Measurements from ENCODE around the gene MEGF11. TPM values are rescaled to one million over a fixed set of nuclear protein-coding genes. Genes with fewer than 3 reads are reported as not detected.

The MEGF11 gene
- polyA plus RNA-seq, 2 of the 4 experiments (the other 2 are of a cell fraction): 0.25 to 0.31 TPM

DNA sequence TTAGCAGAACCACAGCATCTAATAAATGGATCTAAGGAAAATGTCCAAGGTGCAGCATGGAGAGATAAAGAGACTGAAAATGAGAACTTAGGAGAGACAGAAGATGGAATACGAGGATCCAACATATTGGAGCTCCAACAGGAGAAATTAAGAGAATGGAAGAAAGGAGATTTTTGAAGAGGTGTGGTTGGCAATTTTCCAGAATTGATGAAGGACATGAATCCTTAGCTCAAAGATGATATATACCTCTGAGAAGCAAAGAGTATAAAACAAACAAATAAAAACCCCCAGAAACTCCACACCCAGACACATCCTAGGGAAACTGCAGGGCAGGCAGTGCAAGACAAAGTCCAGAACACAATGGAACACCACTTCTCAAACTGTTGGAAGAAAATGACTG, 141.2 kb downstream of the MEGF11 start:
- TF ChIP-seq, protein P1, sequence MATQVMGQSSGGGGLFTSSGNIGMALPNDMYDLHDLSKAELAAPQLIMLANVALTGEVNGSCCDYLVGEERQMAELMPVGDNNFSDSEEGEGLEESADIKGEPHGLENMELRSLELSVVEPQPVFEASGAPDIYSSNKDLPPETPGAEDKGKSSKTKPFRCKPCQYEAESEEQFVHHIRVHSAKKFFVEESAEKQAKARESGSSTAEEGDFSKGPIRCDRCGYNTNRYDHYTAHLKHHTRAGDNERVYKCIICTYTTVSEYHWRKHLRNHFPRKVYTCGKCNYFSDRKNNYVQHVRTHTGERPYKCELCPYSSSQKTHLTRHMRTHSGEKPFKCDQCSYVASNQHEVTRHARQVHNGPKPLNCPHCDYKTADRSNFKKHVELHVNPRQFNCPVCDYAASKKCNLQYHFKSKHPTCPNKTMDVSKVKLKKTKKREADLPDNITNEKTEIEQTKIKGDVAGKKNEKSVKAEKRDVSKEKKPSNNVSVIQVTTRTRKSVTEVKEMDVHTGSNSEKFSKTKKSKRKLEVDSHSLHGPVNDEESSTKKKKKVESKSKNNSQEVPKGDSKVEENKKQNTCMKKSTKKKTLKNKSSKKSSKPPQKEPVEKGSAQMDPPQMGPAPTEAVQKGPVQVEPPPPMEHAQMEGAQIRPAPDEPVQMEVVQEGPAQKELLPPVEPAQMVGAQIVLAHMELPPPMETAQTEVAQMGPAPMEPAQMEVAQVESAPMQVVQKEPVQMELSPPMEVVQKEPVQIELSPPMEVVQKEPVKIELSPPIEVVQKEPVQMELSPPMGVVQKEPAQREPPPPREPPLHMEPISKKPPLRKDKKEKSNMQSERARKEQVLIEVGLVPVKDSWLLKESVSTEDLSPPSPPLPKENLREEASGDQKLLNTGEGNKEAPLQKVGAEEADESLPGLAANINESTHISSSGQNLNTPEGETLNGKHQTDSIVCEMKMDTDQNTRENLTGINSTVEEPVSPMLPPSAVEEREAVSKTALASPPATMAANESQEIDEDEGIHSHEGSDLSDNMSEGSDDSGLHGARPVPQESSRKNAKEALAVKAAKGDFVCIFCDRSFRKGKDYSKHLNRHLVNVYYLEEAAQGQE (IDR thresholded peaks at IDR 0.05): no peak
- TF ChIP-seq HOXB13 (CRISPR knock-in tag; IDR thresholded peaks at IDR 0.05; ENCODE audit: low read depth) (no peak), EHMT2 (IDR thresholded peaks at IDR 0.05; ENCODE audit: low read depth) (no peak), CHD4 (IDR thresholded peaks at IDR 0.05; ENCODE audit: borderline replicate concordance) (no peak), KDM5A (IDR thresholded peaks at IDR 0.05) (no peak), RARB (CRISPR knock-in tag; IDR thresholded peaks at IDR 0.05) (no peak)
- ATAC-seq: no peak
- WGBS (ENCODE audit: missing lambda C conversion rate): 33% methylated on average over 1 of the region's 1 CpG
- no peak overlapping the region for H3K4me2 ChIP-seq
- no peaks in the 10 kb centered on the region for H3K9me3 ChIP-seq
- FAIRE-seq: no peak
- H3K4me3 ChIP-seq: no peak overlapping the region
- ChIA-PET POLR2A (no interaction called here), CTCF (interaction anchor here (0.7 to 1.1 kb wide), 2 partner anchors 14 to 85 kb away, joined by 3 to 5 read pairs; no protein-coding TSS in a partner anchor)
- H3K27ac ChIP-seq: no peak overlapping the region
- DNase-seq (ENCODE audit: low read depth in 1 of 2, low spot score in 1 of 2): no peak
- H3K4me1 ChIP-seq: no peaks in the 10 kb centered on the region

DNA sequence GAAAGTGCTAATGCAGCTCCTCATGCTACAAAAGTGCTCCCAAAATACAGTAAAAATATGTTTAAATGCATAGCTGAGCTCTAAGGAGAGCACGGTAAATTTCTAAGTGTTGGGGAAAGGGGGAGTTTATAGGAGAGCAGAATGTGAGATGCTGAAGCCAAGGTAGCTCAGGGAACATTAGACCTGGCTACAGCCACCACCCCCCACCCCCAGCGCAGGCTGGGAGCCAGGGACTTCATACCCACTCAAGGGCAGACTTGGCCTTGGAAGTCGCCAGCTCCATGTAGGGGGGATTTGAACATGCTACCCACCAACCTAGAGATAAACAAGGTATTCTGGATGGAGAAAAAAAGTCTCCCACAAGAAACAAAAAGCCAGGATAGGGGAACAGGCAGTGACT, 142.2 kb downstream of the MEGF11 start:
- Histone ChIP-seq H3K4me2 (no peak overlapping the region), H3K4me3 (no peak overlapping the region), H3K4me1 (no peaks in the 10 kb centered on the region), H3K27ac (no peak overlapping the region), H3K9me3 (no peaks in the 10 kb centered on the region)
- no peak for FAIRE-seq
- no peak for ATAC-seq
- CTCF ChIA-PET: interaction anchor here (1.0 to 1.2 kb wide), 2 partner anchors 8 kb away, joined by 3 read pairs; no protein-coding TSS in a partner anchor
- TF ChIP-seq KDM1A (IDR thresholded peaks at IDR 0.05; ENCODE audit: low read depth) (no peak), FOSL2 (IDR thresholded peaks at IDR 0.05) (no peak), FOSL2 (CRISPR knock-in tag; IDR thresholded peaks at IDR 0.05) (no peak), HES2 (IDR thresholded peaks at IDR 0.05) (no peak), MYC (IDR thresholded peaks at IDR 0.05; ENCODE audit: borderline replicate concordance, low read length) (no peak), ZFP36 (IDR thresholded peaks at IDR 0.05; ENCODE audit: borderline replicate concordance, partially characterized antibody) (no peak), NFE2L2 (conservative IDR thresholded peaks at IDR 0.05; ENCODE audit: low read length) (no peak), CBX2 (IDR thresholded peaks at IDR 0.05; ENCODE audit: borderline replicate concordance, low read depth) (no peak)
- WGBS (ENCODE audit: missing lambda C conversion rate): 38% methylated on average over 3 of the region's 3 CpGs
- no peak for DNase-seq (ENCODE audit: low read depth in 1 of 2, low spot score in 1 of 2)
- POLR2A ChIA-PET: no interaction called here

DNA sequence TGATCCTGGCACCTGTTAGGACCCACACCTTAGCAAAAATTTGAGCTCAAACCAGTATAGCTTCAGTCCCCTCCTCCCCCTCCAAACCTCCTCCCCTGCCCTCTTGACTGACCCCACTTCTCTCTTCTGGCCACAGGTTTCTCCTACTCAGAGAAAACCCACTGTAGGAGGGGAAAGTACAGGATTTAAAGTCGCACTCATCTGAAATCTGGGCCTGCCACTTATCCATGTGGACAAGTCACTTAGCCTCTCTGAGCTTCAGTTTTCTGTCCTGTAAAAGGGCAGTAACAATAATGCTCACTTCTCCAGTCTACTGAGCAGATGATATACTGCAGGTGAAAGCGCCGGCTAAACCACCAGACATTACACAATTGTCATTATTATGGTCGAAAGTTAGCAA, 142.7 kb downstream of the MEGF11 start:
- POLR2A ChIA-PET: no interaction called here
- no peaks in the 10 kb centered on the region for H3K4me1 ChIP-seq
- CTCF ChIA-PET: interaction anchor here (0.6 to 1.2 kb wide), 3 partner anchors 8 to 335 kb away, joined by 3 read pairs; no protein-coding TSS in a partner anchor

More for the DNA sequence above, 142.7 kb downstream of the MEGF11 start:
- TF ChIP-seq FOSB (CRISPR knock-in tag; IDR thresholded peaks at IDR 0.05) (no peak), EHF (CRISPR knock-in tag; IDR thresholded peaks at IDR 0.05) (no peak), E2F6 (IDR thresholded peaks at IDR 0.05; ENCODE audit: borderline replicate concordance, low read depth) (no peak), ZNF302 (CRISPR knock-in tag; IDR thresholded peaks at IDR 0.05) (no peak), NPAS2 (CRISPR knock-in tag; IDR thresholded peaks at IDR 0.05; ENCODE audit: borderline replicate concordance) (no peak)
- TF ChIP-seq, protein P2, sequence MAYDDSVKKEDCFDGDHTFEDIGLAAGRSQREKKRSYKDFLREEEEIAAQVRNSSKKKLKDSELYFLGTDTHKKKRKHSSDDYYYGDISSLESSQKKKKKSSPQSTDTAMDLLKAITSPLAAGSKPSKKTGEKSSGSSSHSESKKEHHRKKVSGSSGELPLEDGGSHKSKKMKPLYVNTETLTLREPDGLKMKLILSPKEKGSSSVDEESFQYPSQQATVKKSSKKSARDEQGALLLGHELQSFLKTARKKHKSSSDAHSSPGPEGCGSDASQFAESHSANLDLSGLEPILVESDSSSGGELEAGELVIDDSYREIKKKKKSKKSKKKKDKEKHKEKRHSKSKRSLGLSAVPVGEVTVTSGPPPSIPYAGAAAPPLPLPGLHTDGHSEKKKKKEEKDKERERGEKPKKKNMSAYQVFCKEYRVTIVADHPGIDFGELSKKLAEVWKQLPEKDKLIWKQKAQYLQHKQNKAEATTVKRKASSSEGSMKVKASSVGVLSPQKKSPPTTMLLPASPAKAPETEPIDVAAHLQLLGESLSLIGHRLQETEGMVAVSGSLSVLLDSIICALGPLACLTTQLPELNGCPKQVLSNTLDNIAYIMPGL (CRISPR knock-in tag; IDR thresholded peaks at IDR 0.05; ENCODE audit: borderline replicate concordance): no peak
- no peak for ATAC-seq
- FAIRE-seq: no peak
- Histone ChIP-seq H3K4me2 (no peak overlapping the region), H3K4me3 (no peak overlapping the region), H3K9me3 (no peaks in the 10 kb centered on the region), H3K27ac (no peak overlapping the region)
- 62% methylated on average over 4 of the region's 4 CpGs for WGBS (ENCODE audit: missing lambda C conversion rate)
- DNase-seq (ENCODE audit: low read depth in 1 of 2, low spot score in 1 of 2): no peak
